GM23338 (cell line): Measurements from ENCODE around the gene RFC5. TPM values are rescaled to one million over a fixed set of nuclear protein-coding genes. Genes with fewer than 3 reads are reported as not detected.

Experiments used
- ATAC-seq: fragments of 200-7000 bp; cut with Tn5 transposase; 3 replicates; pipeline ENCODE4 v1.9.1; 2020
- DNase-seq: peaks from one replicate; pipeline ENCODE4 v3.0.0-alpha.2; 2015; ENCODE audit warnings: low spot score
- H2AFZ ChIP-seq: fragments of 200-600 bp; sonication (generic); 2 replicates; pipeline ENCODE4 v1.8.0; 2016; ENCODE audit warnings: antibody characterized with exemption, mild to moderate bottlenecking, moderate library complexity
- H3F3A ChIP-seq: fragments of 200-600 bp; sonication (generic); replicated peaks from 2 replicates; pipeline ENCODE4 v1.8.0; 2017; ENCODE audit warnings: antibody characterized with exemption, mixed run types, low read depth
- H3K27ac ChIP-seq: fragments of 200-600 bp; sonication (generic); 2 replicates; pipeline ENCODE4 v1.6.1; 2016; ENCODE audit warnings: low read depth
- H3K27me3 ChIP-seq: fragments of 200-600 bp; sonication (generic); 2 replicates; pipeline ENCODE4 v1.8.0; 2016; ENCODE audit warnings: mild to moderate bottlenecking, mixed run types, moderate library complexity; ENCODE audit not compliant: insufficient read depth
- H3K36me3 ChIP-seq: fragments of 200-600 bp; sonication (generic); 2 replicates; pipeline ENCODE4 v1.8.0; 2016; ENCODE audit warnings: mild to moderate bottlenecking; ENCODE audit not compliant: insufficient read depth
- H3K4me1 ChIP-seq: fragments of 200-600 bp; sonication (generic); 2 replicates; pipeline ENCODE4 v1.8.0; 2016; ENCODE audit warnings: mild to moderate bottlenecking, moderate library complexity; ENCODE audit not compliant: insufficient read depth
- H3K4me2 ChIP-seq: fragments of 200-600 bp; sonication (generic); 2 replicates; pipeline ENCODE4 v1.7.1; 2017; ENCODE audit warnings: mixed run types
- H3K4me3 ChIP-seq: fragments of 200-600 bp; sonication (generic); 2 replicates; pipeline ENCODE4 v1.6.1; 2016; ENCODE audit warnings: mixed run types
- H3K79me2 ChIP-seq: fragments of 200-600 bp; sonication (generic); replicated peaks from 2 replicates; pipeline ENCODE4 v1.8.0; 2017; ENCODE audit warnings: mild to moderate bottlenecking; ENCODE audit not compliant: insufficient read depth
- H3K9me2 ChIP-seq: fragments of 200-600 bp; sonication (generic); 2 replicates; pipeline ENCODE4 v1.8.0; 2017; ENCODE audit not compliant: insufficient read depth
- H4K20me1 ChIP-seq: fragments of 200-600 bp; sonication (generic); replicated peaks from 2 replicates; pipeline ENCODE4 v1.8.0; 2017; ENCODE audit warnings: mild to moderate bottlenecking; ENCODE audit not compliant: insufficient read depth
- H3K27ac Mint-ChIP-seq: 2 replicates; pipeline ENCODE4 v1.8.0; 2020; ENCODE audit warnings: inconsistent platforms, mild to moderate bottlenecking, moderate library complexity, mixed read lengths
- H3K27me3 Mint-ChIP-seq: 3 replicates; pipeline ENCODE4 v1.8.0; 2022; ENCODE audit warnings: low read depth, mild to moderate bottlenecking, moderate library complexity, mixed read lengths, inconsistent platforms; ENCODE audit not compliant: insufficient read depth, poor library complexity
- H3K36me3 Mint-ChIP-seq: 3 replicates; pipeline ENCODE4 v1.8.0; 2021; ENCODE audit warnings: low read depth, mild to moderate bottlenecking, inconsistent platforms, moderate library complexity, mixed read lengths
- H3K4me1 Mint-ChIP-seq: 3 replicates; pipeline ENCODE4 v1.8.0; 2020; ENCODE audit warnings: mild to moderate bottlenecking, inconsistent platforms, mixed read lengths
- H3K4me3 Mint-ChIP-seq: 3 replicates; pipeline ENCODE4 v1.8.0; 2021; ENCODE audit warnings: moderate library complexity, mild to moderate bottlenecking, inconsistent platforms, mixed read lengths
- H3K9me3 Mint-ChIP-seq: 3 replicates; pipeline ENCODE4 v1.8.0; 2020; ENCODE audit warnings: moderate library complexity, mild to moderate bottlenecking, inconsistent platforms, mixed read lengths
- ETS1 ChIP-seq: IDR thresholded peaks from 2 replicates; pipeline ENCODE4 v1.6.1; 2016; ENCODE audit warnings: antibody characterized with exemption
- EZH2phosphoT487 ChIP-seq: fragments of 200-600 bp; sonication (generic); IDR thresholded peaks from one replicate; pipeline ENCODE4 v1.8.1; 2018; ENCODE audit warnings: antibody characterized with exemption; ENCODE audit not compliant: unreplicated experiment
- JUNB ChIP-seq: IDR thresholded peaks from one replicate; pipeline ENCODE4 v1.6.1; 2016; ENCODE audit warnings: antibody characterized with exemption; ENCODE audit not compliant: unreplicated experiment
- polyA plus RNA-seq: library from polyadenylated mRNA; unstranded; fragments of >200 nt; fragmentation: Nextera tagmentation; extraction: Ambion mirVana; gene quantifications from 2 replicates; pipeline ENCODE4 v1.2.1, GENCODE V29; 2016
- total RNA-seq: library from RNA; depleted of rRNA; stranded (reverse); fragments of >200 nt; shearing (Covaris generic); gene quantifications from 2 replicates; pipeline ENCODE4 v1.2.3, GENCODE V29; 2014
- TF ChIP-seq, protein P1 (sequence below): fragments of 250-450 bp; sonication (Bioruptor Pico); IDR thresholded peaks from 2 replicates; pipeline ENCODE4 v1.5.0; 2020; ENCODE audit warnings: mild to moderate bottlenecking, moderate library complexity

Gene RFC5
- total and polyA plus RNA-seq, 2 experiments from 2014 or later = 35.0 to 53.2 TPM

DNA sequence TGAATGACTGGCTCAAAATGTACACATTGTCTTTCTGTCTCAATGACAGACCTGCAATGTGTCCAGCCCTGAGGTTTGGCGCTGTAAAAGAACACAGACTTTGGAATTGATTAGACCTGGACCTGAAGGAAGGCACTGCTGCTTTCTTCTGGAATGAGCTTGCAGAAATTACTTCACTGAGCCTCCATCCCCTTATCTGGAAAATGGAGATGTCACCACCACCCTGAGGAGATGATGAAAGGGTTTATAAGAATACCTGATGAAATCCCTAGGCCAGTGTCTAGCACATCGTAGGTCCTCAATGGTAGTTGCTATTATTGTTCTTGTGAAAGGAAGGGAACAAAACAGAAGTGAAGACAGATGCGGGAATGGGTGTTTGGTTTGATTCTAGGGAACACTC lies 54.1 kb downstream of the RFC5 start:
- TF ChIP-seq, protein P1, sequence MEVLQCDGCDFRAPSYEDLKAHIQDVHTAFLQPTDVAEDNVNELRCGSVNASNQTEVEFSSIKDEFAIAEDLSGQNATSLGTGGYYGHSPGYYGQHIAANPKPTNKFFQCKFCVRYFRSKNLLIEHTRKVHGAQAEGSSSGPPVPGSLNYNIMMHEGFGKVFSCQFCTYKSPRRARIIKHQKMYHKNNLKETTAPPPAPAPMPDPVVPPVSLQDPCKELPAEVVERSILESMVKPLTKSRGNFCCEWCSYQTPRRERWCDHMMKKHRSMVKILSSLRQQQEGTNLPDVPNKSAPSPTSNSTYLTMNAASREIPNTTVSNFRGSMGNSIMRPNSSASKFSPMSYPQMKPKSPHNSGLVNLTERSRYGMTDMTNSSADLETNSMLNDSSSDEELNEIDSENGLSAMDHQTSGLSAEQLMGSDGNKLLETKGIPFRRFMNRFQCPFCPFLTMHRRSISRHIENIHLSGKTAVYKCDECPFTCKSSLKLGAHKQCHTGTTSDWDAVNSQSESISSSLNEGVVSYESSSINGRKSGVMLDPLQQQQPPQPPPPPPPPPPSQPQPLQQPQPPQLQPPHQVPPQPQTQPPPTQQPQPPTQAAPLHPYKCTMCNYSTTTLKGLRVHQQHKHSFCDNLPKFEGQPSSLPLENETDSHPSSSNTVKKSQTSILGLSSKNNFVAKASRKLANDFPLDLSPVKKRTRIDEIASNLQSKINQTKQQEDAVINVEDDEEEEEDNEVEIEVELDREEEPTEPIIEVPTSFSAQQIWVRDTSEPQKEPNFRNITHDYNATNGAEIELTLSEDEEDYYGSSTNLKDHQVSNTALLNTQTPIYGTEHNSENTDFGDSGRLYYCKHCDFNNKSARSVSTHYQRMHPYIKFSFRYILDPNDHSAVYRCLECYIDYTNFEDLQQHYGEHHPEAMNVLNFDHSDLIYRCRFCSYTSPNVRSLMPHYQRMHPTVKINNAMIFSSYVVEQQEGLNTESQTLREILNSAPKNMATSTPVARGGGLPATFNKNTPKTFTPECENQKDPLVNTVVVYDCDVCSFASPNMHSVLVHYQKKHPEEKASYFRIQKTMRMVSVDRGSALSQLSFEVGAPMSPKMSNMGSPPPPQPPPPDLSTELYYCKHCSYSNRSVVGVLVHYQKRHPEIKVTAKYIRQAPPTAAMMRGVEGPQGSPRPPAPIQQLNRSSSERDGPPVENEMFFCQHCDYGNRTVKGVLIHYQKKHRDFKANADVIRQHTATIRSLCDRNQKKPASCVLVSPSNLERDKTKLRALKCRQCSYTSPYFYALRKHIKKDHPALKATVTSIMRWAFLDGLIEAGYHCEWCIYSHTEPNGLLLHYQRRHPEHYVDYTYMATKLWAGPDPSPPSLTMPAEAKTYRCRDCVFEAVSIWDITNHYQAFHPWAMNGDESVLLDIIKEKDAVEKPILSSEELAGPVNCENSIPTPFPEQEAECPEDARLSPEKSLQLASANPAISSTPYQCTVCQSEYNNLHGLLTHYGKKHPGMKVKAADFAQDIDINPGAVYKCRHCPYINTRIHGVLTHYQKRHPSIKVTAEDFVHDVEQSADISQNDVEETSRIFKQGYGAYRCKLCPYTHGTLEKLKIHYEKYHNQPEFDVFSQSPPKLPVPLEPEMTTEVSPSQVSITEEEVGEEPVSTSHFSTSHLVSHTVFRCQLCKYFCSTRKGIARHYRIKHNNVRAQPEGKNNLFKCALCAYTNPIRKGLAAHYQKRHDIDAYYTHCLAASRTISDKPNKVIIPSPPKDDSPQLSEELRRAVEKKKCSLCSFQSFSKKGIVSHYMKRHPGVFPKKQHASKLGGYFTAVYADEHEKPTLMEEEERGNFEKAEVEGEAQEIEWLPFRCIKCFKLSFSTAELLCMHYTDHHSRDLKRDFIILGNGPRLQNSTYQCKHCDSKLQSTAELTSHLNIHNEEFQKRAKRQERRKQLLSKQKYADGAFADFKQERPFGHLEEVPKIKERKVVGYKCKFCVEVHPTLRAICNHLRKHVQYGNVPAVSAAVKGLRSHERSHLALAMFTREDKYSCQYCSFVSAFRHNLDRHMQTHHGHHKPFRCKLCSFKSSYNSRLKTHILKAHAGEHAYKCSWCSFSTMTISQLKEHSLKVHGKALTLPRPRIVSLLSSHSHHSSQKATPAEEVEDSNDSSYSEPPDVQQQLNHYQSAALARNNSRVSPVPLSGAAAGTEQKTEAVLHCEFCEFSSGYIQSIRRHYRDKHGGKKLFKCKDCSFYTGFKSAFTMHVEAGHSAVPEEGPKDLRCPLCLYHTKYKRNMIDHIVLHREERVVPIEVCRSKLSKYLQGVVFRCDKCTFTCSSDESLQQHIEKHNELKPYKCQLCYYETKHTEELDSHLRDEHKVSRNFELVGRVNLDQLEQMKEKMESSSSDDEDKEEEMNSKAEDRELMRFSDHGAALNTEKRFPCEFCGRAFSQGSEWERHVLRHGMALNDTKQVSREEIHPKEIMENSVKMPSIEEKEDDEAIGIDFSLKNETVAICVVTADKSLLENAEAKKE (CRISPR knock-in tag) = no peak
- TF ChIP-seq ETS1 = no peak
- peaks cover 29% of the 10 kb centered on the region for H3K36me3 ChIP-seq
- peaks cover 8% of the 10 kb centered on the region for H3K27me3 Mint-ChIP-seq
- H3K36me3 Mint-ChIP-seq = peaks cover 72% of the 10 kb centered on the region
- H3K4me3 Mint-ChIP-seq = no peak overlapping the region
- ATAC-seq = no peak
- H3K4me2 ChIP-seq = no peak overlapping the region
- DNase-seq = no peak
- no peaks in the 10 kb centered on the region for H3K9me3 Mint-ChIP-seq
- H3K27ac Mint-ChIP-seq = peak overlapping the region; percentile 51; the same call in 1 of the 2 replicates
- peaks cover 10% of the 10 kb centered on the region; the same call in 2 of the 3 replicates for H3K4me1 Mint-ChIP-seq
- H3K4me1 ChIP-seq = no peaks in the 10 kb centered on the region
- H3F3A ChIP-seq = peaks cover 23% of the 10 kb centered on the region
- H3K9me2 ChIP-seq = no peaks in the 10 kb centered on the region
- H3K27ac ChIP-seq = no peak overlapping the region
- no peaks in the 10 kb centered on the region for H3K79me2 ChIP-seq
- no peak overlapping the region for H3K4me3 ChIP-seq
- H2AFZ ChIP-seq = no peak overlapping the region
- H4K20me1 ChIP-seq = no peaks in the 10 kb centered on the region; the same call in 1 of the 2 replicates
- H3K27me3 ChIP-seq = no peaks in the 10 kb centered on the region

GRCh38 chr12:118073768-118074167 lies 57.3 kb downstream of the RFC5 start:
- Histone ChIP-seq H3K27ac (0 out of 2 replicates have a peak overlapping the region, but pooled peaks have one; percentile 66), H3K79me2 (no peaks in the 10 kb centered on the region), H2AFZ (no peak overlapping the region), H3K4me1 (no peaks in the 10 kb centered on the region), H3F3A (peaks cover 20% of the 10 kb centered on the region), H3K4me2 (no peak overlapping the region), H3K9me2 (no peaks in the 10 kb centered on the region), H4K20me1 (no peaks in the 10 kb centered on the region; the same call in 1 of the 2 replicates), H3K4me3 (no peak overlapping the region), H3K36me3 (peaks cover 45% of the 10 kb centered on the region), H3K27me3 (no peaks in the 10 kb centered on the region)
- Mint-ChIP-seq H3K4me1 (0 out of 3 replicates have a peak, but pooled peaks cover 2% of the 10 kb centered on the region), H3K36me3 (peaks cover 70% of the 10 kb centered on the region), H3K9me3 (no peaks in the 10 kb centered on the region; the same call in 2 of the 3 replicates), H3K4me3 (no peak overlapping the region), H3K27me3 (peaks cover 5% of the 10 kb centered on the region), H3K27ac (0 out of 2 replicates have a peak overlapping the region, but pooled peaks have one; percentile 45)
- peak; percentile 35; the same call in 1 of the 3 replicates for ATAC-seq
- DNase-seq = no peak
- no peak for TF ChIP-seq EZH2phosphoT487
- TF ChIP-seq JUNB = no peak
- TF ChIP-seq, protein P1 (CRISPR knock-in tag) = no peak
